ENCODE data around the gene SORCS2.

DNA sequence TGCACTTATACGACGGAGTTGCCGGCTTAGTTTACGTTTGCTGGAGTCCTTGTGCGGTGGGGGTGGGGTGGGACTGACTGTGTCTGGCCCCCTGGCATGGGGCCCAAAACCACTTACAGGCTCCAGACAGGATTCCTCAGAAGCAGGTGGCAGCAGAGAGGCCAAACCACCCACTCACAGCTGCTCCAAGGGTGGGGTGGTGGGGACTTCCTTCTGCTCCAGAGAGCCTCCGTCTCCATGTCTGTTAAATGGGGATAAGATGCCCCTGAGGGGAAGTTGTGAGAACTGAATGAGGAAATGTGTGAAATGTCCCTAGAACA lies 205.7 kb downstream of the SORCS2 start:
- TF ChIP-seq ZNF274 (IDR thresholded peaks at IDR 0.05; ENCODE audit: low read depth, low read length) (no peak), YY1 (IDR thresholded peaks at IDR 0.05; ENCODE audit: insufficient read depth, insufficient read length) (no peak)
